Measurements from ENCODE around the gene B4GALT6.

The B4GALT6 gene

DNA sequence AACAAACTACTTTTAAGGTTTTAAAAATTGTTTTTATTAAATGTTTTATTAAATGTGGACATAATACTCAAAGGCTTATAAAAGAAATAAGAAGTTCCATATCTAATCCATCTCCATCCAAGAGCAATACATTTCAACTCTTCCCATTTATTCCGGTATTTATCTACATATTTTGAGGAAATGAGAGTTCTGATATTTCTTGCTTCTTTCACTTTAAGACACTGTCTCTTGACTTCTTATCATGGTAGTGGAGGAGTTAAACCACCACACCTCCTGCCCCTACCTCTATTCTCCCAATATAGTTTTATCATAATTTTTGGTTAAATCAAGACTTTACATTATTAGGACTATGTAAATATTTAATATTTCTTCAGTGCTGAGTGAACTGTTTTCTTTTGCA, 52.0 kb downstream of the B4GALT6 start:
- no peak for DNase-seq (ENCODE audit: low read depth, low spot score)
- H3K36me3 ChIP-seq (ENCODE audit: insufficient read depth, insufficient read length, low read length) = no peaks in the 10 kb centered on the region
- no peak overlapping the region for H3K9ac ChIP-seq (ENCODE audit: insufficient read length, low read depth)
- no peaks in the 10 kb centered on the region for H3K4me1 ChIP-seq (ENCODE audit: insufficient read depth, insufficient read length)
- no peaks in the 10 kb centered on the region for H3K9me3 ChIP-seq (ENCODE audit: insufficient read depth, low read length)
- TF ChIP-seq YY1 (IDR thresholded peaks at IDR 0.05; ENCODE audit: insufficient read depth, insufficient read length) = no peak
- no peak for TF ChIP-seq ZNF274 (IDR thresholded peaks at IDR 0.05; ENCODE audit: low read depth, low read length)
- TF ChIP-seq SUZ12 (IDR thresholded peaks at IDR 0.05; ENCODE audit: extremely low read depth, insufficient read depth, insufficient read length) = no peak
- H3K4me3 ChIP-seq (ENCODE audit: insufficient read length, low read depth) = no peak overlapping the region
- H3K27me3 ChIP-seq (ENCODE audit: insufficient read depth, insufficient read length) = no peaks in the 10 kb centered on the region

DNA sequence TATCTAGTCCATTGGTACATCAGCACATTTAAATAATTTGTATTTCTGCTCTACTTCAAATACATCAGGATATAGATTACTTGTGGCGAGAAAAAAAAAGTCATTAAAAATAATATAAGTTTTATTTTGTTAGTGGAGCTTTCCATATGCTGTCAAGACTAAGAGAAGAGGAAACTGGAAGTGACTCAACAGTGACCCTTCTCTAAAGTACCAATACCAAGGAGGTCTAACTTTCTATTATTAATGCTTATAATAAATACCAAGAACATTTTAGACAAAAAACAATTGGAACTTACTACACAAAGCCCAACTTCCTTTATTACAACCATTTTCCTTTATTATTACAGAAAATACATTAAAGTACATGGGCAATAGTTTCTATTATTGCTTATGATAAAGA, 52.9 kb downstream of the B4GALT6 start:
- no peaks in the 10 kb centered on the region for H3K27me3 ChIP-seq (ENCODE audit: insufficient read depth, insufficient read length)
- H3K9ac ChIP-seq (ENCODE audit: insufficient read length, low read depth) = no peak overlapping the region
- H3K4me1 ChIP-seq (ENCODE audit: insufficient read depth, insufficient read length) = no peaks in the 10 kb centered on the region
- no peaks in the 10 kb centered on the region for H3K36me3 ChIP-seq (ENCODE audit: insufficient read depth, insufficient read length, low read length)
- no peak for TF ChIP-seq YY1 (IDR thresholded peaks at IDR 0.05; ENCODE audit: insufficient read depth, insufficient read length)
- TF ChIP-seq ZNF274 (IDR thresholded peaks at IDR 0.05; ENCODE audit: low read depth, low read length) = no peak
- TF ChIP-seq SUZ12 (IDR thresholded peaks at IDR 0.05; ENCODE audit: extremely low read depth, insufficient read depth, insufficient read length) = no peak
- H3K9me3 ChIP-seq (ENCODE audit: insufficient read depth, low read length) = 0 out of 2 replicates have a peak, but pooled peaks cover 6% of the 10 kb centered on the region
- no peak for DNase-seq (ENCODE audit: low read depth, low spot score)
- H3K4me3 ChIP-seq (ENCODE audit: insufficient read length, low read depth) = no peak overlapping the region

DNA sequence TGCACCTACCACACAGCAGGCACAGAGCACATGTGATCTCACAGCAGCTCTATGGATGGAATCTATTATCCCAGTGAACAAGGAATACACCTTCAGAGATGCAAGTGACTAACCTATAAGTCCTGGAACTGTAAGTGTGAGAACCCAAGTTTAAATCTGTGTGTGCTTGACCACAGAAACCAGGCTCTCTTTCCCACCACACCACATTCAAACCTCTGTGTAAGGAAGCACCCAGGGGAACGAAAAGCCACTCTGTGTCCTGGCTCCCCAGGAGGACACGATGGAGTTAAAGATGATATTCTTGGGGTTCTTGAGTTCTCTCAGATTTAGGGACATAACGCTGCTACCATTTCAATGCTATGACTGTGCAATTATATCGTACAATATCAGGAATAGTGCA, 53.8 kb downstream of the B4GALT6 start:
- TF ChIP-seq ZNF274 (IDR thresholded peaks at IDR 0.05; ENCODE audit: low read depth, low read length) = no peak
- TF ChIP-seq YY1 (IDR thresholded peaks at IDR 0.05; ENCODE audit: insufficient read depth, insufficient read length) = no peak
- TF ChIP-seq SUZ12 (IDR thresholded peaks at IDR 0.05; ENCODE audit: extremely low read depth, insufficient read depth, insufficient read length) = no peak
- no peak overlapping the region for H3K4me3 ChIP-seq (ENCODE audit: insufficient read length, low read depth)
- H3K9ac ChIP-seq (ENCODE audit: insufficient read length, low read depth) = no peak overlapping the region
- H3K36me3 ChIP-seq (ENCODE audit: insufficient read depth, insufficient read length, low read length) = peaks cover under 1% of the 10 kb centered on the region
- no peaks in the 10 kb centered on the region for H3K27me3 ChIP-seq (ENCODE audit: insufficient read depth, insufficient read length)
- no peaks in the 10 kb centered on the region for H3K4me1 ChIP-seq (ENCODE audit: insufficient read depth, insufficient read length)
- DNase-seq (ENCODE audit: low read depth, low spot score) = no peak
- peaks cover 9% of the 10 kb centered on the region; the same call in 1 of the 2 replicates for H3K9me3 ChIP-seq (ENCODE audit: insufficient read depth, low read length)

DNA sequence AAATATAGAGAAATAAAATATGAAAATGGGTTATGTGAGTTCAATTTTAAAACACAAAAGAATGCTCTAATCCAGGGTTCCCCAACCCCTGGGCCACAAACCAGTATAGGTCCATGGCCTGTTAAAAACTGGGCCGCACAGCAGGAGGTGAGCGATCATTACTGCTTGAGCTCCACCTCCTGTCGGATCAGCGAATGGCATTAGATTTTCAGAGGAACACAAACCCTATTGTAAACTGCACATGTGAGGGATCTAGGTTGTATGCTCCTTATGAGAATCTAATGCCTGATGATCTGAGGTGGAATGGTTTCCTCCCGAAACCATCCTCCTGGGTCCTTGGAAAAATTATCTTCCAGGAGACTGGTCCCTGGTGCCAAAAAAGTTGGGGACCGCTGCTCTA, 58.0 kb downstream of the B4GALT6 start:
- H3K9ac ChIP-seq (ENCODE audit: insufficient read length, low read depth) = no peak overlapping the region
- TF ChIP-seq SUZ12 (IDR thresholded peaks at IDR 0.05; ENCODE audit: extremely low read depth, insufficient read depth, insufficient read length) = no peak
- TF ChIP-seq YY1 (IDR thresholded peaks at IDR 0.05; ENCODE audit: insufficient read depth, insufficient read length) = no peak
- no peak for TF ChIP-seq ZNF274 (IDR thresholded peaks at IDR 0.05; ENCODE audit: low read depth, low read length)
- no peaks in the 10 kb centered on the region for H3K27me3 ChIP-seq (ENCODE audit: insufficient read depth, insufficient read length)
- H3K36me3 ChIP-seq (ENCODE audit: insufficient read depth, insufficient read length, low read length) = peaks cover 4% of the 10 kb centered on the region
- no peaks in the 10 kb centered on the region for H3K4me1 ChIP-seq (ENCODE audit: insufficient read depth, insufficient read length)
- no peak for DNase-seq (ENCODE audit: low read depth, low spot score)
- H3K9me3 ChIP-seq (ENCODE audit: insufficient read depth, low read length) = peaks cover 9% of the 10 kb centered on the region; the same call in 1 of the 2 replicates
- H3K4me3 ChIP-seq (ENCODE audit: insufficient read length, low read depth) = no peak overlapping the region

DNA sequence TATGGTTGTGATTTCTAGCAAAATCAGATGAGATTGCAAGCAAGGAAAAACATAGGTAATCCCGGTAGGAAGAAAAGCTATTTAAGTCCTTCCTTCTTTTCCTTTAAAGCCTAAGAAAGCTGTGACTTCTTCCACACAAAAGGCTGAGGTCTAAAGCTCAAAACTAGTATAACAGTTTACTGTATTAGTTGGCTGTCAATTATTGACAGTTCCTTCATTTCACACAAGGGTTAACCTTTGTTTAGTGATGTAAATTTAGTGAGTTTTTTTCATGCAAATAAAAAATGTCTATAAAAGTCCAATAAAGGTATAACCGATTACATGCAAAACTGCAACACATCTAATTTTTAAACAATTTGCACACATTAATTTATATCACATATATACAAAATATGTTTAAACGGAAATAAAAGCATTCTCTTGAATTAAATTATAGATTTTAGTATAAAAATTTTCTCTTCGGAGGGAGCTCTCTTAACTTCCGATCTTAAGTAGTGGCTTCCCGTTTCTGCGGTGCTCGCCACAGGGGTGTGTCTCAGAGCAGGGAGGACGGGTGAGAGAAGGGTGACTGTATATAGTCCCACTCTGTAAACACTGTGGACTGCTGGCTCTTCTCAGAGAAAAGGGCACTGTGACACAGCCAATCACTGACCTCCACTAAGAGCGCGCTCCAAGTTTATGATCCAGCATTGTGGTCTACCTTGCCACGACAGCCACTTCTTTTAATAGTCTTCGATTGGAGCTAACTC, 59.3 kb downstream of the B4GALT6 start:
- no peaks in the 10 kb centered on the region for H3K4me1 ChIP-seq (ENCODE audit: insufficient read depth, insufficient read length)

DNA sequence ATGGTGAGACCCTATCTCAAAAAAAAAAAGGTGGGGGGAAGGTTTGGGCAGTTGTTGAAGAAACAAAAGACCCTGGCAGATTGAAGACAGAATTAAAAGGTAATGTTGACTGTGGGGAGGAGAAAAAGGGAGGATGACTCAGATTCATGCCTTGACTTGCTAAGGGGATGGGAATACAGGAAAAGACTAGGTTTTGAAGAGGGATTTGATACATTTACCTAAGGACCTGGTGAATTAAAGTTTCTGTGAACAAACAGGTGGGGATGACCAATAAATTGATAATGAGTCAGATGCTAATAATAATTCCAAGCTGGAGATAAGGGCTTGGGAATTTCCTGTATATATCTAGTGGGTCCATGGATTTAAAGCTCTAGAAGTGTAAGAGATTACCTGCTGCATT, 65.1 kb downstream of the B4GALT6 start:
- Histone ChIP-seq H3K27me3 (ENCODE audit: insufficient read depth, insufficient read length) (no peaks in the 10 kb centered on the region), H3K36me3 (ENCODE audit: insufficient read depth, insufficient read length, low read length) (no peaks in the 10 kb centered on the region), H3K4me1 (ENCODE audit: insufficient read depth, insufficient read length) (no peaks in the 10 kb centered on the region), H3K9ac (ENCODE audit: insufficient read length, low read depth) (no peak overlapping the region), H3K4me3 (ENCODE audit: insufficient read length, low read depth) (no peak overlapping the region), H3K9me3 (ENCODE audit: insufficient read depth, low read length) (no peaks in the 10 kb centered on the region)
- no peak for DNase-seq (ENCODE audit: low read depth, low spot score)
- TF ChIP-seq SUZ12 (IDR thresholded peaks at IDR 0.05; ENCODE audit: extremely low read depth, insufficient read depth, insufficient read length) (no peak), YY1 (IDR thresholded peaks at IDR 0.05; ENCODE audit: insufficient read depth, insufficient read length) (no peak), ZNF274 (IDR thresholded peaks at IDR 0.05; ENCODE audit: low read depth, low read length) (no peak)

More for the DNA sequence above, 59.3 kb downstream of the B4GALT6 start:
- Histone ChIP-seq H3K9me3 (ENCODE audit: insufficient read depth, low read length) (peaks cover 9% of the 10 kb centered on the region; the same call in 1 of the 2 replicates), H3K9ac (ENCODE audit: insufficient read length, low read depth) (no peak overlapping the region), H3K4me3 (ENCODE audit: insufficient read length, low read depth) (no peak overlapping the region), H3K36me3 (ENCODE audit: insufficient read depth, insufficient read length, low read length) (peaks cover 4% of the 10 kb centered on the region), H3K27me3 (ENCODE audit: insufficient read depth, insufficient read length) (no peaks in the 10 kb centered on the region)
- no peak for TF ChIP-seq SUZ12 (IDR thresholded peaks at IDR 0.05; ENCODE audit: extremely low read depth, insufficient read depth, insufficient read length)
- TF ChIP-seq ZNF274 (IDR thresholded peaks at IDR 0.05; ENCODE audit: low read depth, low read length) = no peak
- no peak for TF ChIP-seq YY1 (IDR thresholded peaks at IDR 0.05; ENCODE audit: insufficient read depth, insufficient read length)
- DNase-seq (ENCODE audit: low read depth, low spot score) = no peak

DNA sequence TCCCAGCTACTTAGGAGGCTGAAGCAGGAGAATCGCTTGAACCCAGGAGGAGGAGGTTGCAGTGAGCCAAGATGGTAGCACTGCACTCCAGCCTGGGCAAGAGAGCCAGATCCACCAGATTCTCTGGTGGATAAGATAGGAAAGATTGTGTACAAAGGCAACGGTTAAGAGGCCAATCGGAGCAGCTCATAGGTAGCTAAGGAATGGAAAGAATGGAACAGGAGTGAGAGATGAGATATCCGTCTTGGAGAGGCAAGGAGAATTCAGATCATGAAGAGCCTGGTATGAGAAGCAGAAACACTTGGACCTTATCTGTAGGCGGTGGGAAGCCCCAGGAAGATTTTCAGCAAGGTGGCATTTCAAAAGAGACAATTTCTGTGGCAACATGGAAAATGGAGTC, 65.6 kb downstream of the B4GALT6 start:
- Histone ChIP-seq H3K4me1 (ENCODE audit: insufficient read depth, insufficient read length) (no peaks in the 10 kb centered on the region), H3K27me3 (ENCODE audit: insufficient read depth, insufficient read length) (no peaks in the 10 kb centered on the region), H3K4me3 (ENCODE audit: insufficient read length, low read depth) (no peak overlapping the region), H3K9ac (ENCODE audit: insufficient read length, low read depth) (no peak overlapping the region), H3K9me3 (ENCODE audit: insufficient read depth, low read length) (no peaks in the 10 kb centered on the region), H3K36me3 (ENCODE audit: insufficient read depth, insufficient read length, low read length) (no peaks in the 10 kb centered on the region)
- no peak for DNase-seq (ENCODE audit: low read depth, low spot score)
- TF ChIP-seq ZNF274 (IDR thresholded peaks at IDR 0.05; ENCODE audit: low read depth, low read length) = no peak
